Neutrophil (primary cell): ENCODE results near the gene GAS6.

ENCODE experiments used
- H3K27ac ChIP-seq: fragments of 200-600 bp; sonication (generic); 2 replicates; pipeline ENCODE4 v1.5.1; 2016; ENCODE audit warnings: mild to moderate bottlenecking, moderate library complexity
- H3K27me3 ChIP-seq: fragments of 200-600 bp; sonication (generic); 2 replicates; pipeline ENCODE4 v1.6.0; 2016; ENCODE audit warnings: mild to moderate bottlenecking
- H3K36me3 ChIP-seq: fragments of 200-600 bp; sonication (generic); 2 replicates; pipeline ENCODE4 v1.5.1; 2017
- H3K4me1 ChIP-seq, 2 experiments: fragments of 200-600 bp in 1 of 2; sonication (generic) in 1 of 2; 1 replicate in 1 of 2; 2 replicates in 1 of 2; pipeline versions ENCODE4 v1.5.1 to v1.6.1; 2013 to 2016; ENCODE audit warnings: low read depth in 1 of 2, low read length in 1 of 2, mild to moderate bottlenecking in 1 of 2, moderate library complexity in 1 of 2; ENCODE audit not compliant: control insufficient read depth in 1 of 2, insufficient read depth in 1 of 2
- H3K4me3 ChIP-seq, 2 experiments: fragments of 200-600 bp in 1 of 2; sonication (generic) in 1 of 2; 1 replicate in 1 of 2; 2 replicates in 1 of 2; pipeline ENCODE4 v1.5.1; 2013 to 2016; ENCODE audit warnings: low read depth in 1 of 2, low read length in 1 of 2, mild to moderate bottlenecking in 1 of 2, moderate library complexity in 1 of 2
- H3K9me3 ChIP-seq: fragments of 200-600 bp; sonication (generic); 2 replicates; pipeline ENCODE4 v1.5.1; 2016
- CTCF ChIP-seq: fragments of 200-600 bp; sonication (generic); IDR thresholded peaks from 2 replicates; pipeline ENCODE4 v1.5.1; 2016; ENCODE audit warnings: antibody characterized with exemption

The GAS6 gene

GRCh38 chr13:113805431-113806103 is 58.3 kb downstream of the GAS6 start:
- H3K9me3 ChIP-seq: peaks cover 14% of the 10 kb centered on the region
- no peak for TF ChIP-seq CTCF
- no peak overlapping the region for H3K4me3 ChIP-seq
- peaks cover 11% of the 10 kb centered on the region for H3K27me3 ChIP-seq
- no peak overlapping the region for H3K27ac ChIP-seq
- H3K36me3 ChIP-seq: no peaks in the 10 kb centered on the region
- H3K4me1 ChIP-seq: no peaks in the 10 kb centered on the region

GRCh38 chr13:113804703-113805430 is 59.0 kb downstream of the GAS6 start:
- H3K4me1 ChIP-seq: no peaks in the 10 kb centered on the region
- no peak overlapping the region for H3K27ac ChIP-seq
- no peaks in the 10 kb centered on the region for H3K36me3 ChIP-seq
- H3K9me3 ChIP-seq: peaks cover 14% of the 10 kb centered on the region
- H3K27me3 ChIP-seq: peaks cover 11% of the 10 kb centered on the region
- TF ChIP-seq CTCF: no peak
- H3K4me3 ChIP-seq: no peak overlapping the region

- TF ChIP-seq CTCF: no peak
- no peak overlapping the region for H3K4me3 ChIP-seq
- H3K27me3 ChIP-seq: peaks cover 11% of the 10 kb centered on the region
- H3K27ac ChIP-seq: no peak overlapping the region
- H3K4me1 ChIP-seq: no peaks in the 10 kb centered on the region
- no peaks in the 10 kb centered on the region for H3K36me3 ChIP-seq
- peaks cover 14% of the 10 kb centered on the region for H3K9me3 ChIP-seq
These were observed 59.7 kb downstream of the GAS6 start for GRCh38 chr13:113804017-113804702.

- H3K27me3 ChIP-seq: peaks cover 11% of the 10 kb centered on the region
- no peak overlapping the region for H3K4me3 ChIP-seq
- H3K36me3 ChIP-seq: no peaks in the 10 kb centered on the region
- no peak for TF ChIP-seq CTCF
- H3K9me3 ChIP-seq: peaks cover 10% of the 10 kb centered on the region
- no peaks in the 10 kb centered on the region for H3K4me1 ChIP-seq
- H3K27ac ChIP-seq: no peak overlapping the region
These were observed 60.4 kb downstream of the GAS6 start for GRCh38 chr13:113803409-113804016.

- Histone ChIP-seq H3K27me3 (peaks cover 11% of the 10 kb centered on the region), H3K4me3 (no peak overlapping the region), H3K9me3 (peaks cover 2% of the 10 kb centered on the region), H3K36me3 (no peaks in the 10 kb centered on the region), H3K27ac (no peak overlapping the region), H3K4me1 (no peaks in the 10 kb centered on the region)
- TF ChIP-seq CTCF: no peak
These were observed 61.1 kb downstream of the GAS6 start for GRCh38 chr13:113802761-113803160.
